Measurements from ENCODE around the gene TMEM151A.

DNA sequence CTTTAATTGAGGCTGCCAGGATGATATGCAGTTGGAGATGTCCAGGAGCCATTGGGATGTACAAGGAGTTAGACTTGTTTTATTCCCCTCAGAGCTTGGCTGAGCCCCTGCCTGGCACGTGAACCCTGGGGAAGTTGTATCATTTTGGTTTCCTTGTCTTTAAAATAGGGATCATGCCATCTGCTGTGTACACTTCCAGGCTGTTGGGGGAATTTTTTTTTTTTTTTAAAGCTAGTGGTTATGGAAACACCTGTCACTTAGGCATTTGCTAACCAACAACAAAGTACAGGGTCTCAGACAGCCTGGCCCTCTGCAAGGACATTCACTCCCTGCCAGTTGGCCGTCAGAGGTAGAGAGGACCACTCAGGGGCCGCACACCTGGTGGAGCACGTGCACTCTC lies 31.7 kb upstream of the TMEM151A start:
- TF ChIP-seq EP300 (IDR thresholded peaks at IDR 0.05), result no peak
- TF ChIP-seq, protein P1, sequence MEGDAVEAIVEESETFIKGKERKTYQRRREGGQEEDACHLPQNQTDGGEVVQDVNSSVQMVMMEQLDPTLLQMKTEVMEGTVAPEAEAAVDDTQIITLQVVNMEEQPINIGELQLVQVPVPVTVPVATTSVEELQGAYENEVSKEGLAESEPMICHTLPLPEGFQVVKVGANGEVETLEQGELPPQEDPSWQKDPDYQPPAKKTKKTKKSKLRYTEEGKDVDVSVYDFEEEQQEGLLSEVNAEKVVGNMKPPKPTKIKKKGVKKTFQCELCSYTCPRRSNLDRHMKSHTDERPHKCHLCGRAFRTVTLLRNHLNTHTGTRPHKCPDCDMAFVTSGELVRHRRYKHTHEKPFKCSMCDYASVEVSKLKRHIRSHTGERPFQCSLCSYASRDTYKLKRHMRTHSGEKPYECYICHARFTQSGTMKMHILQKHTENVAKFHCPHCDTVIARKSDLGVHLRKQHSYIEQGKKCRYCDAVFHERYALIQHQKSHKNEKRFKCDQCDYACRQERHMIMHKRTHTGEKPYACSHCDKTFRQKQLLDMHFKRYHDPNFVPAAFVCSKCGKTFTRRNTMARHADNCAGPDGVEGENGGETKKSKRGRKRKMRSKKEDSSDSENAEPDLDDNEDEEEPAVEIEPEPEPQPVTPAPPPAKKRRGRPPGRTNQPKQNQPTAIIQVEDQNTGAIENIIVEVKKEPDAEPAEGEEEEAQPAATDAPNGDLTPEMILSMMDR (IDR thresholded peaks at IDR 0.05), result no peak
- no peak for TF ChIP-seq POLR2AphosphoS5 (IDR thresholded peaks at IDR 0.05)
